CD4-positive, alpha-beta T cell treated with Interleukin-1 beta for 1 hour (primary cell): Measurements from ENCODE around the gene SH3BGRL.
"Not testable (repeated sequence)": the region's sequence is repeated elsewhere in the genome, so short reads cannot be mapped to it uniquely, and the experiment has no call there.

Experiments
- DNase-seq, 2 donors: peaks; one replicate each; pipeline ENCODE4 v3.0.0-alpha.2; 2020 to 2022

The SH3BGRL gene

GRCh38 chrX:81259714-81260395 is 58.0 kb downstream of the SH3BGRL start:
- no peak for DNase-seq

GRCh38 chrX:81261576-81261975 is 59.7 kb downstream of the SH3BGRL start:
- DNase-seq, result no peak

DNA sequence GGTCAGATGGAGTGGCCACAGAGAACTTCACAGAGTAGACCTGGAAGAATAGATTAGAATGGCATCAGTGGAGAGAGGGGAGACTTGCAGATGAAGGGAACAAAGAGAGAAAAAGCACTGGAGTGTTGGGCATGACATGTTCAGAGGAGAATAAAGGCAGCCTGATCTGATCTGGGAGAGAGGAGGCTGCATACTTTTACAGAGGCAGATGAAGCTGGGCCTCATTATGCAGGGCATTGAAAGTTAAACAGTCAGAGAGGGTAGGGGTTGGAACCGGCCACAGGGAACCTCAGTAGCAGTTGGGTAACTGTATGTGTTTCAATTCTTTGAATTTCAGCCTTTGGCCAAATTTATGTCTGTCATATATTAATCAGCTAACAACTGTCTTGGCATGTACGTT is 61.2 kb downstream of the SH3BGRL start:
- no peak for DNase-seq

GRCh38 chrX:81278616-81279015 is 76.7 kb downstream of the SH3BGRL start:
- DNase-seq, result no peak

GRCh38 chrX:81280148-81280547 is 78.2 kb downstream of the SH3BGRL start:
- no peak for DNase-seq

DNA sequence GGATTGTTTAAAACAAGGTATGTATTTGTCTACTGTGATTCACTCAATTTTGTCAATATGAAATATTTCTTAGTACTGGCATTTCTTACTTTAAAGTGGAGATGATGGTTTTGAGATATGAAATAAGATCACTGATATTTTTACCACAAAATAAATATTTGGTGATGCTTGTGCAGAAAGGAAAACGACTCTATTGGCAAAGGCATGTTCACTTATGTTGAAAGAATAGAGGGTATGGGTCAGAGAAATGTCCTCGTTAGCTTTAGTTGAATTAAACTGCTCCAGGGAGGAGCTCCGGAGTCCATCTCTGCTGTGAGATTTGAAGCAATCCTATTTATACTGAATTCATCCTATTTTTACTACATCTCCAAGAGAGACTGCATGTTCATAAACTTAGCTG is 84.2 kb downstream of the SH3BGRL start:
- DNase-seq, result no peak

GRCh38 chrX:81286608-81287007 is 84.7 kb downstream of the SH3BGRL start:
- DNase-seq, result no peak

GRCh38 chrX:81291996-81292395 is 90.1 kb downstream of the SH3BGRL start:
- no peak for DNase-seq

GRCh38 chrX:81294101-81294500 is 92.2 kb downstream of the SH3BGRL start:
- no peak for DNase-seq

GRCh38 chrX:81301877-81302276 is 100.0 kb downstream of the SH3BGRL start:
- no peak for DNase-seq

GRCh38 chrX:81304563-81304962 is 102.7 kb downstream of the SH3BGRL start:
- no peak for DNase-seq

DNA sequence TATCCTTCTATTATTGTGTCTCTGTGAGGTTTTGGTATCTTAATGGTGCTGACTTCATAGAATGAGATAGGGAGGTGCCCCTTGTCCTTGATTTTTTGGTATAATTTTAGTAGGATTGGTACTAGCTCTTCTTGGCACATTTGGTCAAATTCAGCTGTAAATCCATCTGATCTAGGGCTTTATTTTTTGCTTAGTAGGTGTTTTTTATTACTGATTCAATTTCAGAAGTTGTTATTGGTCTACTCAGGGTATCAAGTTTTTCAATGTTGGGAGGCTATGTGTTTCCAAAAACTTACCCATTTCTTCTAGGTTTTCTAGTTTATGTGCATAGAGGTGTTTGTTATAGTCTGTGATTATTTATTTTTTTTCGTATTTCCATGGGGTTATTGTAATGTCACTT is 103.3 kb downstream of the SH3BGRL start:
- DNase-seq, result no peak

- no peak for DNase-seq
Measured at GRCh38 chrX:81308086-81308829, 106.4 kb downstream of the SH3BGRL start.

GRCh38 chrX:81316163-81316562 is 114.3 kb downstream of the SH3BGRL start:
- DNase-seq, result no peak

GRCh38 chrX:81331653-81332052 is 129.8 kb downstream of the SH3BGRL start:
- DNase-seq, result not testable (repeated sequence)

DNA sequence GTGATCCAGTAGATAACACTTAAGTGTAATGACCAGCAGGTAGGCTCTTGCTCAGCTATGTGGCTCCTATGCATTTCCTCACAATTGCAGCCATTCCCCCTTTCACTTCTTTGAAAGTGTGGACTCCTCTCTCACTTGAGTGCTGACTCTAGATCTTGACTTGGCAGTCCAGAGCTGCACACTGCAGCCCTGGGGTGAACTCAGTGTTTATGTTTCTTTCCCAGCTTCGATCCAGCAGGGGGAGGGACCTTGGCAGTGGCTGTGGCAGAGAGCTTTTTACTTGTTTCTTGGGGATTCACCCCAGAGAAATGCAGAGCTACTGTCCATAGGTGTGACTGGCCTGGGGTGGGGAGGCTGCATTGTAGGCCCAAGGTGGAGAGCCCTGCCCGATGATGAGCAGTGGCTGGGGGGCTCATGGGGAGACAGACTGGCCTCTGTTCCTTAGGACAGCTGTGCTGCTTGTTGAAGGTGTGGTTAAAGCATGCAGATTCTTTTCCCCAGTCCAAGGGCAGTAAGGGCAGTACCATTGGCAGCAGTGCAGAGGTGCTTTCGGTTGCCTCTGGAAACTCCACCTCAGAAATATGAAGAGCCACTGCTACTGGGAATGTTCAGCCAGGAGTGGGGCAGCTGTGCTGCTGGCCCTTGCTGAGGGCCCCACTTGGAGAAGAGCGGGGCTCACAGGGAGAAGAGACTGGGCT is 134.7 kb downstream of the SH3BGRL start:
- no peak for DNase-seq

- no peak for DNase-seq
Measured at GRCh38 chrX:81337805-81338204, 135.9 kb downstream of the SH3BGRL start.

- DNase-seq, result no peak
Measured at GRCh38 chrX:81338924-81339323, 137.0 kb downstream of the SH3BGRL start.

DNA sequence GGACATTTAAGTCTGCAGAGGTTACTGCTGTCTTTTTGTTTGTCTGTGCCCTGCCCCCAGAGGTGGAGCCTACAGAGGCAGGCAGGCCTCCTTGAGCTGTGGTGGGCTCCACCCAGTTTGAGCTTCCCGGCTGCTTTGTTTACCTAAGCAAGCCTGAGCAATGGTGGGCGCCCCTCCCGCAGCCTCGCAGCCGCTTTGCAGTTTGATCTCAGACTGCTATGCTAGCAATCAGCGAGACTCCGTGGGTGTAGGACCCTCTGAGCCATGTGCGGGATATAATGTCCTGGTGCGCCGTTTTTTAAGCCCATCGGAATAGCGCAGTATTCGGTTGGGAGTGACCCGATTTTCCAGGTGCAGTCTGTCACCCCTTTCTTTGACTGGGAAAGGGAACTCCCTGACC is 143.4 kb downstream of the SH3BGRL start:
- not testable (repeated sequence) for DNase-seq
